Testis (tissue), 3 donors: ENCODE results near the gene GDNF. TPM values are rescaled to one million over a fixed set of nuclear protein-coding genes. Genes with fewer than 3 reads are reported as not detected.
"Not testable (repeated sequence)": the region's sequence is repeated elsewhere in the genome, so short reads cannot be mapped to it uniquely, and the experiment has no call there.

Source experiments
- DNase-seq: peaks from one replicate; pipeline ENCODE4 v3.0.0-alpha.2; 2019
- H3K27ac ChIP-seq, 2 donors: fragments of 200-600 bp; sonication (generic); one replicate each; pipeline ENCODE4 v1.5.1; 2019
- H3K27me3 ChIP-seq: fragments of 200-600 bp; sonication (generic); one replicate; pipeline ENCODE4 v1.5.1; 2019
- H3K36me3 ChIP-seq: fragments of 200-600 bp; sonication (generic); one replicate; pipeline ENCODE4 v1.5.1; 2017; ENCODE audit warnings: low read depth; ENCODE audit errors: missing control alignments
- H3K4me1 ChIP-seq: fragments of 200-600 bp; sonication (generic); one replicate; pipeline ENCODE4 v1.5.1; 2019
- H3K4me3 ChIP-seq, 2 donors: fragments of 200-600 bp; sonication (generic); one replicate each; pipeline ENCODE4 v1.5.1; 2017 to 2019
- H3K9me3 ChIP-seq: fragments of 200-600 bp; sonication (generic); one replicate; pipeline ENCODE4 v1.5.1; 2017
- POLR2A ChIP-seq: fragments of 450-650 bp; IDR thresholded peaks from one replicate; pipeline ENCODE4 v1.6.1; 2017; ENCODE audit warnings: antibody characterized with exemption, mild to moderate bottlenecking, moderate library complexity
- WGBS, 2 donors: methylation state at CpG; one replicate each; pipeline ENCODE4 v1.1.5; 2018; 5-methylcytosine and 5-hydroxymethylcytosine counted together
- intact Hi-C: fragments of 100-400 bp; cut with DNase I; formaldehyde crosslinking; loops from one replicate; pipeline ENCODE4 v1.15.1; 2023; ENCODE audit warnings: low total_unique reads
- polyA plus RNA-seq: library from polyadenylated mRNA; stranded (reverse); fragments of 350-450 nt; fragmentation: Illumina TruSeq; extraction: RNeasy Lipid Tissue Mini Kit (QIAGEN cat#74804); gene quantifications from one replicate; pipeline ENCODE4 v1.2.3, GENCODE V29; 2014; ENCODE audit warnings: low read depth, low replicate concordance; ENCODE audit not compliant: insufficient read depth
- total RNA-seq, 2 donors: library from RNA; depleted of rRNA; stranded (reverse); fragments of >200 nt; gene quantifications; one replicate each; pipeline ENCODE4 v1.2.3, GENCODE V29; 2016
- TF ChIP-seq, protein P1 (sequence below), 3 experiments: fragments of 450-650 bp in 2 of 3; fragments of 200-600 bp in 1 of 3; sonication (generic) in 1 of 3; IDR thresholded peaks; one replicate each; pipeline ENCODE4 v1.5.1; 2016 to 2019; ENCODE audit warnings: antibody characterized with exemption in 3 of 3, mild to moderate bottlenecking in 2 of 3, moderate library complexity in 1 of 3

GDNF gene
- total and polyA plus RNA-seq, 3 donors from 2014 or later = 0.37 to 0.71 (median 0.49) TPM

DNA sequence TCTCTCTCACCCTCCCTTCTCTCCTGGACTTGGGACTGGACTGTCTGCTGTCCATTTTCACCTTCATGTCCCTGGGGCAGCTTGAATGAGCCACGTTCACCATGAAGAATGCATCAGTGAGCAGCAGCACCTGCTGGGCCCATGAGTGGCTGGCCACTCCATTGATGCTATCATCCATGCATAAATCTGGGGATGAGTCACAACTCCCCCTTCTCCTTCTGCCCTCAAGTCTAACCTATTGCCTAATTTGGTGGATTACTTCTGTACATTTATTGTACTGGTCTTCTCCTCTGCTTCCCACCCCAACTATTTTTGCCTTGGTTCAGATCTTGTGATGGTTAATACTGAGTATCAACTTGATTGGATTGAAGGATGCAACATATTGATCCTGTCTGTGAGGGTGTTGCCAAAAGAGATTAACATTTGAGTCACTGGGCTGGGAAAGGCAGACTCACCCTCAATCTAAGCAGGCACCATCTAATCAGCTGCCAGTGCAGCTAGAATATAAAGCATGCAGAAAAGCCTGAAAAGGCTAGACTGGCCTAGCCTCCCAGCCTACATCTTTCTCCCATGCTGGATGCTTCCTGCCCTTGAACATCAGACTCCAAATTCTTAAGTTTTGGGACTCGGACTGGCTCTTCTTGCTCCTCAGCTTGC is 46.7 kb downstream of the GDNF start:
- Histone ChIP-seq H3K9me3 (no peaks in the 10 kb centered on the region), H3K27ac (no peak overlapping the region), H3K4me1 (no peaks in the 10 kb centered on the region), H3K27me3 (no peaks in the 10 kb centered on the region), H3K36me3 (no peaks in the 10 kb centered on the region), H3K4me3 (no peak overlapping the region)
- no peak for DNase-seq
- intact Hi-C loops = no loop called here
- 81 to 88% methylated on average over 2 of the region's 2 CpGs for WGBS, 2 donors
- no peak for TF ChIP-seq POLR2A
- TF ChIP-seq, protein P1, sequence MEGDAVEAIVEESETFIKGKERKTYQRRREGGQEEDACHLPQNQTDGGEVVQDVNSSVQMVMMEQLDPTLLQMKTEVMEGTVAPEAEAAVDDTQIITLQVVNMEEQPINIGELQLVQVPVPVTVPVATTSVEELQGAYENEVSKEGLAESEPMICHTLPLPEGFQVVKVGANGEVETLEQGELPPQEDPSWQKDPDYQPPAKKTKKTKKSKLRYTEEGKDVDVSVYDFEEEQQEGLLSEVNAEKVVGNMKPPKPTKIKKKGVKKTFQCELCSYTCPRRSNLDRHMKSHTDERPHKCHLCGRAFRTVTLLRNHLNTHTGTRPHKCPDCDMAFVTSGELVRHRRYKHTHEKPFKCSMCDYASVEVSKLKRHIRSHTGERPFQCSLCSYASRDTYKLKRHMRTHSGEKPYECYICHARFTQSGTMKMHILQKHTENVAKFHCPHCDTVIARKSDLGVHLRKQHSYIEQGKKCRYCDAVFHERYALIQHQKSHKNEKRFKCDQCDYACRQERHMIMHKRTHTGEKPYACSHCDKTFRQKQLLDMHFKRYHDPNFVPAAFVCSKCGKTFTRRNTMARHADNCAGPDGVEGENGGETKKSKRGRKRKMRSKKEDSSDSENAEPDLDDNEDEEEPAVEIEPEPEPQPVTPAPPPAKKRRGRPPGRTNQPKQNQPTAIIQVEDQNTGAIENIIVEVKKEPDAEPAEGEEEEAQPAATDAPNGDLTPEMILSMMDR (IDR thresholded peaks at IDR 0.05) = no peak

DNA sequence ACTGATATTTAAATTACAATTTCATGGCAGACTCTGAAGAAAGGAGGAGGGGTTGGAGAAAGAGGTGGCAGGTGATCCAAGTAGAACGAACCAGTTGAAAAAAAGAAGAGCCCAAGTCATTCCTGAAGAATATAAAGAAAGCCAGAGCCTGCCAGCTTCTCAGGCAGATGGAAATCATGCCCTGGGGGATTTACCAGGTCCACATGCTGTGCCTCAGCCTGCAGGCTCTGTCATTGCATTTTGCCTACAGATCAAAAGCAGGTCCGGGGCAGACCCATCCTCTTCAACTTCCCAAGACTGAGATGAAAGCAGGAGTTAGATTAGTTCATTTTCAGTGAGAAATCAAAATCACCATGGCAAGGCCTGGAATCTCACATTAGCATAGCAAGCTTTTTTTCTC is 48.5 kb downstream of the GDNF start:
- TF ChIP-seq POLR2A = no peak
- 53 to 56% methylated on average over 2 of the region's 2 CpGs for WGBS, 2 donors

DNA sequence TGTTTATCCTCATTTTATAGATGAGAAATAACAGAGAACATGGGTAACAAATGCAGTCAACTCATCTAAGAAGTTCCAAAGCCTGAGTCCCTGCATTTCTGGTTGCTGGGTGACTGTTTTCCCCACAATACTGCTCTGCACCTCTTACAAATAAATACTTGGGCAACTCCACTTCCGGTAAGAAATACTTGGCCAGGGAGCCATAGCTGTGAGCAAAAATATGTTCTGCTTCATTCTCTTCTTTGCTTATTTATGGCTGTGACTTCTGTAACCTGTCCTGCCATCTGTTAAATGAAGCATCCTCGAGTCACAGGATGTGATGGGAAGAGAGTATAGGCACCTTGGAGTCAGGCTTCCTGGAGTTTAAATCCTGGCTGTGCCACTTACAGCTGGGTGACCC is 49.9 kb downstream of the GDNF start:
- 65 to 75% methylated on average over 2 of the region's 2 CpGs for WGBS, 2 donors
- H3K36me3 ChIP-seq = no peaks in the 10 kb centered on the region
- H3K9me3 ChIP-seq = no peaks in the 10 kb centered on the region
- TF ChIP-seq POLR2A = no peak
- TF ChIP-seq, protein P1 (IDR thresholded peaks at IDR 0.05) = no peak
- no peak overlapping the region for H3K27ac ChIP-seq
- intact Hi-C loops = no loop called here
- no peak for DNase-seq
- H3K4me1 ChIP-seq = no peaks in the 10 kb centered on the region
- no peak overlapping the region for H3K4me3 ChIP-seq
- no peaks in the 10 kb centered on the region for H3K27me3 ChIP-seq

More for the DNA sequence above, 48.5 kb downstream of the GDNF start:
- intact Hi-C loops = no loop called here
- no peaks in the 10 kb centered on the region for H3K36me3 ChIP-seq
- no peak overlapping the region for H3K27ac ChIP-seq
- H3K4me1 ChIP-seq = no peaks in the 10 kb centered on the region
- no peaks in the 10 kb centered on the region for H3K9me3 ChIP-seq
- H3K4me3 ChIP-seq = no peak overlapping the region
- H3K27me3 ChIP-seq = no peaks in the 10 kb centered on the region
- DNase-seq = no peak

DNA sequence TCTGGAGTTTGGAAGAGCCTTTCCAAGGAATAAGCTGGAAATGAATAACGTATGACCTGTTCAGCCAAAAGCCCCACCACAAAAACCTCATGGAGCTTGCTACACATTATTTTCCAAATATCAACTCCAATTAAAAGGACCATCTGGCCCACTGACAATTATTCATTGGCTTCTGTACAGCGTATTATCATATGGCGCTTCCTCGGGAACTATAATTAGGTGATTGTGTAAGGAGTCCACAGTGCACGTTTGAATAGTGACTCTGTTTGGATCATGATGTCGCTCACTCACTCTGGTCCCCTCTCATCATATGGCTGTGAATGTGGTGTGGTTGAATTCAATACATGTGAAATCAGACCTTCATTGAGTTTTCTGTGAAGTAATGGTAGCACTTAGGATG is 52.1 kb downstream of the GDNF start:
- TF ChIP-seq POLR2A = no peak
- TF ChIP-seq, protein P1 (IDR thresholded peaks at IDR 0.05) = no peak
- no peak for DNase-seq
- H3K27me3 ChIP-seq = no peaks in the 10 kb centered on the region
- WGBS, 2 donors = 62 to 67% methylated on average over 6 of the region's 6 CpGs
- H3K4me1 ChIP-seq = no peaks in the 10 kb centered on the region
- H3K36me3 ChIP-seq = no peaks in the 10 kb centered on the region
- H3K27ac ChIP-seq = no peak overlapping the region
- intact Hi-C loops = no loop called here
- H3K4me3 ChIP-seq = no peak overlapping the region
- H3K9me3 ChIP-seq = no peaks in the 10 kb centered on the region

DNA sequence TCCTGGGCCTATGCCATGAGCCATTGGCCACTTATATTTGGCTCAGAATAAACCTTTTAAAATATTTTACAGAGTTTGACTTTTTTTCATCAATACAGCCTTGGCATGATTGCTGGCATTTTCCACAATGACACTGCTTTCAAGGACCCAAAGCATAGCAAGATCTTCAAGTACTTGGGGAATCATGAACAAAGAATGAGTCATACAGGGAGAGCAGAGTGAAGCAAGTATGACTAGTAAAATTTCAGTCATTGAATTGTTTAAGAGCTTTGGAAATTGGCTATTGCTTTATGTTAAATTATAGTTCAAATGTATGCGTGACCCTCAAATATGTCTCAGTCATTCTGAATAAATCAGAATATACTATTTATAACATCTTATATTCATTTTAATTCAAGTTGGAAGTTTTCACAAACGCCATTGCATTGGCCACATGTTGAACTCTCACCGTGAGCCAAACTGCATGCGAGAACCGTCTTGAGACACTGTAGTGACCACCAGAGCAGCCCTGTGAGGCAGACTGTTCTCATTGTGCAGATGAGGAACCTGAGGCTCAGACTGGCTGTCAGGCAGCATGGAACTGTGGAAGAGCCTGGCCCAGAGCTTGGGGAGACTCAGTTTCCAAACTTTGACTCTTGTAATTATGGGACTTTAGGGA is 52.9 kb downstream of the GDNF start:
- no peak for TF ChIP-seq POLR2A
- 81 to 83% methylated on average over 5 of the region's 5 CpGs for WGBS, 2 donors
- intact Hi-C loops = no loop called here
- Histone ChIP-seq H3K4me1 (no peaks in the 10 kb centered on the region), H3K27me3 (no peaks in the 10 kb centered on the region), H3K27ac (no peak overlapping the region), H3K36me3 (no peaks in the 10 kb centered on the region), H3K9me3 (no peaks in the 10 kb centered on the region), H3K4me3 (no peak overlapping the region)
- DNase-seq = no peak

DNA sequence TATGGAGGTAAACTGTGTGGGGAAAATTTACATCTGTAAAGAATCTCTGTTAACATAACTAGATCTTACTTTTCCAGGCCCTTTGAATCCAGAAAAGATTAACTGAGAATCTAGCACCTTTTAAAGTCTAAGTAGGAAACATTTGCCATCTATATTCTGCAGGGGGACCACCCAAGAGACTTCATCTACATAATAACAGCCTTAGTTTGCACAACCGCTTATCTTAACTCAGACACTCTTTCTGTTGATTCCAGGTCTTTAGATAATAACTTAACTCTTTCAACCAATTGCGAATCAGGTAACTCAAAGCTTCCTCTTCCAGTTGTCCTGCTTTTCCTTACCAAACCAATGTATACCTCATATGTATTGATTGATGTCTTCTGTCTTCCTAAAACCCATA is 53.4 kb downstream of the GDNF start:
- no peak overlapping the region for H3K4me3 ChIP-seq
- H3K27ac ChIP-seq = no peak overlapping the region
- H3K27me3 ChIP-seq = no peaks in the 10 kb centered on the region
- no peak for TF ChIP-seq POLR2A
- TF ChIP-seq, protein P1 (IDR thresholded peaks at IDR 0.05) = no peak
- intact Hi-C loops = no loop called here
- H3K36me3 ChIP-seq = no peaks in the 10 kb centered on the region
- no peaks in the 10 kb centered on the region for H3K4me1 ChIP-seq
- 92 to 94% methylated on average over 2 of the region's 2 CpGs for WGBS, 2 donors
- no peak for DNase-seq
- H3K9me3 ChIP-seq = no peaks in the 10 kb centered on the region

DNA sequence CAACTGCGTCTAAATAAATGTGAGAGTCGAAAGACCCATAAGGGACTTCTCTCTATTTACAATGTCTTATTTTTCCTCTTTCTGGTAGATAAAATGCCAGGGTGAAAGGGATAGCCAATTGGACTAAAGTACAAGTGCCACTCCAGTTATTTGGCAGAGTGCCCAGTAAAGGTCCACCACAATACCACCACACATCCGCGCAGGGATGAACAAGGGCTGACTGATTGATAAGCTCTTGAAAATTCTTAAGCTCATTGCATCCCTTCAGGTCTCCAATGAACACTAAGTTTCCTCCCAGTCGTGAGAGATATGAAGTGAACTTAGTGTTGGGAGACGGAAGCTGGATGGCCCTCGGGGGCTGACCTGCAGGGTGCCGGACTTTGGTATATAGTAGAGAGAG is 58.4 kb downstream of the GDNF start:
- H3K4me3 ChIP-seq, H3K9me3 ChIP-seq, H3K27ac ChIP-seq, DNase-seq, H3K4me1 ChIP-seq, H3K27me3 ChIP-seq, H3K36me3 ChIP-seq, intact Hi-C loops: not testable (repeated sequence)
- WGBS, 2 donors = 72 to 84% methylated on average over 8 of the region's 8 CpGs
